Cortex of kidney (tissue), 1 donor: ENCODE measurements around the gene KAZN.

Source experiments
- DNase-seq: peaks from one replicate; lab custom pipeline; 2025; lab: John Stamatoyannopoulos, UW

KAZN gene

GRCh38 chr1:14647777-14648176, 49.3 kb downstream of the KAZN start:
- no peak for DNase-seq

- no peak for DNase-seq
Observed at GRCh38 chr1:14648391-14648790, 49.9 kb downstream of the KAZN start.

GRCh38 chr1:14648896-14649855, 50.7 kb downstream of the KAZN start:
- no peak for DNase-seq

- no peak for DNase-seq
Observed at GRCh38 chr1:14649976-14650375, 51.5 kb downstream of the KAZN start.

- DNase-seq, result no peak
Observed at GRCh38 chr1:14650951-14651350, 52.5 kb downstream of the KAZN start.

- no peak for DNase-seq
Observed at GRCh38 chr1:14652840-14653239, 54.4 kb downstream of the KAZN start.

- no peak for DNase-seq
Observed at GRCh38 chr1:14653461-14653960, 55.0 kb downstream of the KAZN start.

GRCh38 chr1:14654554-14654953, 56.1 kb downstream of the KAZN start:
- no peak for DNase-seq

GRCh38 chr1:14655385-14655784, 56.9 kb downstream of the KAZN start:
- no peak for DNase-seq

- no peak for DNase-seq
Observed at GRCh38 chr1:14656384-14656937, 58.0 kb downstream of the KAZN start.

- no peak for DNase-seq
Observed at GRCh38 chr1:14658642-14659041, 60.2 kb downstream of the KAZN start.

- DNase-seq, result no peak
Observed at GRCh38 chr1:14659913-14660312, 61.4 kb downstream of the KAZN start.

GRCh38 chr1:14660801-14661200, 62.3 kb downstream of the KAZN start:
- no peak for DNase-seq

GRCh38 chr1:14661222-14661621, 62.7 kb downstream of the KAZN start:
- no peak for DNase-seq

- DNase-seq, result no peak
Observed at GRCh38 chr1:14662116-14662515, 63.6 kb downstream of the KAZN start.

GRCh38 chr1:14663773-14664172, 65.3 kb downstream of the KAZN start:
- no peak for DNase-seq

- no peak for DNase-seq
Observed at GRCh38 chr1:14666373-14666772, 67.9 kb downstream of the KAZN start.

GRCh38 chr1:14666962-14667650, 68.6 kb downstream of the KAZN start:
- DNase-seq, result no peak

GRCh38 chr1:14667651-14667984, 69.1 kb downstream of the KAZN start:
- DNase-seq, result no peak

GRCh38 chr1:14668538-14668937, 70.1 kb downstream of the KAZN start:
- DNase-seq, result no peak

- no peak for DNase-seq
Observed at GRCh38 chr1:14672005-14672404, 73.5 kb downstream of the KAZN start.

- no peak for DNase-seq
Observed at GRCh38 chr1:14674030-14674429, 75.5 kb downstream of the KAZN start.

- DNase-seq, result no peak
Observed at GRCh38 chr1:14676400-14676799, 77.9 kb downstream of the KAZN start.
